Fibroblast of villous mesenchyme (primary cell): ENCODE data around the gene CYP2W1. TPM values are rescaled to one million over a fixed set of nuclear protein-coding genes. Genes with fewer than 3 reads are reported as not detected.

Source experiments
- DNase-seq: peaks from one replicate; pipeline ENCODE4 v3.0.0-alpha.2; 2010; ENCODE audit warnings: low read depth
- H3K4me3 ChIP-seq: 2 replicates; pipeline ENCODE4 v1.5.1; 2011; ENCODE audit warnings: low read depth, mild to moderate bottlenecking, low read length
- total RNA-seq: library from RNA; depleted of rRNA; stranded (reverse); fragments of >200 nt; gene quantifications from 2 replicates; pipeline ENCODE4 v1.2.3, GENCODE V29; 2012
- TF ChIP-seq, protein P1 (sequence below): IDR thresholded peaks from 2 replicates; pipeline ENCODE4 v1.5.1; 2012; ENCODE audit warnings: low read depth, mild to moderate bottlenecking, low read length; ENCODE audit not compliant: insufficient read depth

CYP2W1 gene, protein sequence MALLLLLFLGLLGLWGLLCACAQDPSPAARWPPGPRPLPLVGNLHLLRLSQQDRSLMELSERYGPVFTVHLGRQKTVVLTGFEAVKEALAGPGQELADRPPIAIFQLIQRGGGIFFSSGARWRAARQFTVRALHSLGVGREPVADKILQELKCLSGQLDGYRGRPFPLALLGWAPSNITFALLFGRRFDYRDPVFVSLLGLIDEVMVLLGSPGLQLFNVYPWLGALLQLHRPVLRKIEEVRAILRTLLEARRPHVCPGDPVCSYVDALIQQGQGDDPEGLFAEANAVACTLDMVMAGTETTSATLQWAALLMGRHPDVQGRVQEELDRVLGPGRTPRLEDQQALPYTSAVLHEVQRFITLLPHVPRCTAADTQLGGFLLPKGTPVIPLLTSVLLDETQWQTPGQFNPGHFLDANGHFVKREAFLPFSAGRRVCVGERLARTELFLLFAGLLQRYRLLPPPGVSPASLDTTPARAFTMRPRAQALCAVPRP
- total RNA-seq = under 0.01 TPM in 1 of 2 replicates, not detected in the other

DNA sequence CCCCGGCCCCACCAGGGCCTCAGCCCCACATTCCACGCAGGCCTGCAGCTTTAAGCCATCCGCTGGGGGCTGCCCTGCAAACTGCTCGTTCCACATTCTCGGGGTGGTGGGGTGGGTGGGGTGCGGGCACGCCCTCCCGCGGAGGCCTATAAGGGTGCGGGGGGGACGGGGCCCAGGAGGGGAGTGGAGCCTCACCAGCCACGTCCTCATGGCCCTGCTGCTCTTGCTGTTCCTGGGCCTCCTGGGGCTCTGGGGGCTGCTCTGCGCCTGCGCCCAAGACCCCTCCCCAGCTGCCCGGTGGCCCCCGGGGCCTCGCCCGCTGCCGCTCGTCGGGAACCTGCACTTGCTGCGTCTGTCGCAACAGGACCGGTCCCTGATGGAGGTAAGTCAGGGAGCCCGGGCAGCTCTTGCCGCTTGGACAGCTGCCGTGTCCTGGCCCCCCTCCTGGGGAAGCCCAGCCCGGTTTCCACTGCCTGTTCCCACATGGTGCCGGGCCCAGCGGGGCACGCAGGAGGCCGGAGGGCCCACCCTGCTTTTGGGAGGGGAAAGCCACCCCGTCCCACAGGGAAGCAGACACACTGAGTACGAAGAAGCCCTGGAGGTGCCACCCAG is at the start of gene CYP2W1:
TSS of gene CYP2W1 (plus strand) at position 178 of the 612 bp plus-strand sequence. CDS start at position 209, 31 bp downstream.
- TF ChIP-seq, protein P1, sequence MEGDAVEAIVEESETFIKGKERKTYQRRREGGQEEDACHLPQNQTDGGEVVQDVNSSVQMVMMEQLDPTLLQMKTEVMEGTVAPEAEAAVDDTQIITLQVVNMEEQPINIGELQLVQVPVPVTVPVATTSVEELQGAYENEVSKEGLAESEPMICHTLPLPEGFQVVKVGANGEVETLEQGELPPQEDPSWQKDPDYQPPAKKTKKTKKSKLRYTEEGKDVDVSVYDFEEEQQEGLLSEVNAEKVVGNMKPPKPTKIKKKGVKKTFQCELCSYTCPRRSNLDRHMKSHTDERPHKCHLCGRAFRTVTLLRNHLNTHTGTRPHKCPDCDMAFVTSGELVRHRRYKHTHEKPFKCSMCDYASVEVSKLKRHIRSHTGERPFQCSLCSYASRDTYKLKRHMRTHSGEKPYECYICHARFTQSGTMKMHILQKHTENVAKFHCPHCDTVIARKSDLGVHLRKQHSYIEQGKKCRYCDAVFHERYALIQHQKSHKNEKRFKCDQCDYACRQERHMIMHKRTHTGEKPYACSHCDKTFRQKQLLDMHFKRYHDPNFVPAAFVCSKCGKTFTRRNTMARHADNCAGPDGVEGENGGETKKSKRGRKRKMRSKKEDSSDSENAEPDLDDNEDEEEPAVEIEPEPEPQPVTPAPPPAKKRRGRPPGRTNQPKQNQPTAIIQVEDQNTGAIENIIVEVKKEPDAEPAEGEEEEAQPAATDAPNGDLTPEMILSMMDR = no peak
- H3K4me3 ChIP-seq = no peak within 1 kb of the TSS
- DNase-seq = no peak

DNA sequence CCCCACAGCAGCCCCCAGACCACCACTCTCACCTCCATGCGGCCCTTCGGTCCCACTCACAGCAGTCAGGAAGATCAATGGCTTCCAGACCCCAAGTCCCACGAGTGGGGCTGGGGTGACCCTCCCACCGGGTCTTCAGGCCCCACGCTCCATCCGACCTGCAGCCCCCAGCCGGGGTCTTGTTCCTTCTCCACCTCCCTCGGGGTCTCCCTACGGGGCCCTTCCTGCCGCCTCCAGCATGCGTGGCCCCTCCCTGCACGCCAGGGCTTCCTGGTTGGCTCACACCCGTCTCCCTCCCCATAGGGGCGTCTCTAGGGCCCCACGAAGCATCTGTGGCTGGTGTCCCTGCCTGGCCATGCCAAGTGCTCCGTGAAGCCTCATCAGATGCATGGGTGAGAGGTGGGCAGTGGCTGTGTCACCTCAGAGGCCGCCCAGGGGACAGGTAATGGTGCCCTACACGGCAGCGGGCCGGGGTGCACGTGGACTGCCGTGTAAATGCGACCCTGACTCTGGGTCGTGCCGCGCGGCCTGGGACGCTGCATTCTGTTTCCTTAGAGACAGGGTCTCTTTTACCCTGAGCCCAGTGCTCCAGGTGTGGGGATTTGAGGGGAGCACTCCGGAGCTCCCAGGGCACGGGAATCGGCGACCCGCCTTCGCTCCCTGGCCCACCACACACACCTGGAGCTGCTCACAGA is 48.4 kb upstream of the CYP2W1 start:
- no peak overlapping the region for H3K4me3 ChIP-seq
- TF ChIP-seq, protein P1 = no peak
- DNase-seq = no peak

DNA sequence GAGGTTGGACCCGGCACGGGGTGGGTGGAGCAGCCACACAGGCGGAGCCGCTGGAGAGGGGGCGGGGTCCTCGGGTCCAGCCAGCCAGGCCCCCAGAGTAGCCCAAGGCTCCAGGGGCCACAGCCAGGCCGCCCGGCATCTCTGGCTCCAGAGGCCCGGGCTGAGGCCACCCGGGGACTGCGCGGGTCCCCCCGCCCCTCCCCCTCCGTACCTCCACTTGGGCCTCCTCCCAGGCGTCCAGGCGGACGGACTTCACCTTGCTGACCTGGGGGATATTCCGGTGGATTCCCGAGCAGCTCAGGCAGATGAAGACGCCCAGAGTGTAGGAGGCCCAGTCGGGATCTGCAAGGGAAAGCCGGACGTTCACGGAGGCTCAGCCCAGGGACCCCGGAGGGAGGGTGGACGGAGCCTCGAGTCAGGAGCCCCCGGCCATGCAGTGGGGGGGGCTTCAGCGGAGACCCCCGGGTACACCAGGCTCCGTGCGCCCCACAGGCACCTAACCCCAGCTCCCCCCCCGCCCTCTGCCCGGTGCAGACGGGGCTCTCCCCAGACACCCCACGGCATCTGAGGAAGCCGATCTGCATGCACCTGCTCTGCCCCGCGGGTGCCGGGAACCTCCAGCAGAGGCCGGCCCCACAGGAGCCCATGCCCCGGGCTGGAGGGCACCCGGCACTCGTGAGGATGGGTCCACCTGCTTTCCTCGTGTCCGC is 47.7 kb upstream of the CYP2W1 start:
- no peak for DNase-seq
- H3K4me3 ChIP-seq = no peak overlapping the region
- TF ChIP-seq, protein P1 = no peak

DNA sequence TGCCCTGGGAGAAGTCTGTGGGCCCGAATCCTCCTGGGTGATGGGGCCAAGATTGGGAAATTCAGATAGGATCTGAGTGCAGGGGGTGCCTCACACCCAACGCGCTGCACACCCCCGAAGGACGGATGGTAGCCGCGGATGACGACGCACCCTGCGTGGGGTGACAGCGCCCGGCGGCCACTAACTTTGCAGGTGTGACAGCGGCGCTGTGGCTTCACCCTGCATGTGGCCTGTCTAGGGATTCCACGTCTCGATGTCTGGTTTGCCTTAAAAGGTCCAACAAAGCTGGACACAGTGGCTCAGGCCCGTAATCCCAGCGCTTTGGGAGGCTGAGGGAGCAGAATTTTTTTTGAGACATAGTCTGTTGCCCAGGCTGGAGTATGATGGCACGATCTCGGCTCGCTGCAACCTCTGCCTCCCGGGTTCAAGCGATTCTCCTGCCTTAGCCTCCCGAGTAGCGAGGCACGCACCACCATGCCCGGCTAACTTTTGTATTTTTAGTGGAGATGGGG is 47.1 kb upstream of the CYP2W1 start:
- no peak for DNase-seq
- no peak overlapping the region for H3K4me3 ChIP-seq
- TF ChIP-seq, protein P1 = no peak

DNA sequence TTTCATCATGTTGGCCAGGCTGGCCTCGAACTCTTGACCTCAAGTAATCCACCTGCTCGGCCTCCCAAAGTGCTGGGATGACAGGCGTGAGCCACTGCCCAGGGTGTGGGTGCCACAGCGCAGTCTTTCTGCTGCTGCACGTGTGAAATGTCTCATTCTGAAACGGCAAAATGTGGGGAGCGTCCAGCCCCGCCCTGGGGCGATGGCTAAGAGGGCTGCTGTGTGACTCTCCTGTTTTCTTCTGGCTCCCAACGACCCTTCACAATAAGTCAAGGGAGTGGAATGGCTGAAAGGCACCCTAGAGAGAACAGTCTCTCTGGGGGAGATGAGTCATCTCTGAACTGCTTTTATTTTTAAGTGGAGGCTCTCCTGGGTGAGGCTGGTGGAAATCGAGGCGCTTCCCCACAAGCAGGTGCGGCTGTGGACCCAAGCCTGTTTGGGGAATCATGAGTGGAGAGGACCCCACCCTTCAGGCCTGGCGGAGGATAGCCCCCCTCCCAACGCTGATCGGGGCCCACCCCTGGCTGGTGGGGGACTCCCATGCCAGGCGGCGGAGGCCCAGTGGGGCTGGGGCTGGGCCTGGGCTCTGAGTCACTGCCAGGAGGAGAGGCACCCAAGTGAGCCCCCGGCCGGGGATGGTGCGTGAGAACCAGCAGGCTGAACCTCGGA is 46.5 kb upstream of the CYP2W1 start:
- DNase-seq = no peak
- TF ChIP-seq, protein P1 = no peak
- H3K4me3 ChIP-seq = no peak overlapping the region

DNA sequence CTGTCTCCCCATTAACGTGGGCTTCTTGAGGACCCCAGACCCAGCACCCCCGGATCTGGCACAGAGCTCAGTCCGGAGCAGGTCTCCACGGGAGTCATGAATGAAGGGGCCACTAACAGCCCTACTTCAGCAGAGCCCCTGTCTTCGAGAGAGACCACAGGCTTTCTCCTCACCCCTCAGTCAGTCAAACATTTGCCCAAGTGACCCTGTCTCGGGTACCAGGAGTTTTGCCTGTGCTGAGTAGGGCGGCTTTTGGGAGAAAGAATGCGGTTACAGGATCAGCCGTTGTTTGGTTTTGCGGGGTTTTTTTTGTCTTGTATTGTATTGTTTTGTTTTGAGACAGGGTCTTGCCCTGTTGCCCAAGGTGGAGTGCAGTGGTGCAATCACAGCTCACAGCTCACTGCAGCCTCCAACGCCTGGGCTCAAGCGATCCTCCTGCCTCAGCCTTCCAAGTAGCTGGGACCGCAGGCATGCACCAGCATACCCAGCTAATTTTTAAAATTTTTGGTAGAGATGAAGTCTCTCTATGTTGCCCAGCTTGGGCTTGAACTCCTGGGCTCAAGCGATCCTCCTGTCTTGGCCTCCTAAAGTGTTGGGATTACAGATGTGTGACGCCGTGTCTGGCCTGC is 45.0 kb upstream of the CYP2W1 start:
- DNase-seq = no peak
- no peak overlapping the region for H3K4me3 ChIP-seq
- TF ChIP-seq, protein P1 = no peak
